Mammary epithelial cell (primary cell): Measurements from ENCODE around the gene SNX25.

ENCODE experiments used
- CTCF ChIP-seq, 2 donors: IDR thresholded peaks in 1 of 2; conservative IDR thresholded peaks in 1 of 2; 2 replicates each; pipeline ENCODE4 v1.5.1; 2011 to 2012; ENCODE audit warnings: inconsistent platforms in 2 of 2, low read length in 2 of 2, mild to moderate bottlenecking in 2 of 2, control low read depth in 1 of 2, low read depth in 1 of 2; ENCODE audit not compliant: insufficient read depth in 1 of 2; ENCODE audit errors: extremely low read depth in 1 of 2
- EZH2 ChIP-seq: IDR thresholded peaks from 2 replicates; pipeline ENCODE4 v1.6.1; 2012; ENCODE audit warnings: low read length, inconsistent platforms, borderline replicate concordance

DNA sequence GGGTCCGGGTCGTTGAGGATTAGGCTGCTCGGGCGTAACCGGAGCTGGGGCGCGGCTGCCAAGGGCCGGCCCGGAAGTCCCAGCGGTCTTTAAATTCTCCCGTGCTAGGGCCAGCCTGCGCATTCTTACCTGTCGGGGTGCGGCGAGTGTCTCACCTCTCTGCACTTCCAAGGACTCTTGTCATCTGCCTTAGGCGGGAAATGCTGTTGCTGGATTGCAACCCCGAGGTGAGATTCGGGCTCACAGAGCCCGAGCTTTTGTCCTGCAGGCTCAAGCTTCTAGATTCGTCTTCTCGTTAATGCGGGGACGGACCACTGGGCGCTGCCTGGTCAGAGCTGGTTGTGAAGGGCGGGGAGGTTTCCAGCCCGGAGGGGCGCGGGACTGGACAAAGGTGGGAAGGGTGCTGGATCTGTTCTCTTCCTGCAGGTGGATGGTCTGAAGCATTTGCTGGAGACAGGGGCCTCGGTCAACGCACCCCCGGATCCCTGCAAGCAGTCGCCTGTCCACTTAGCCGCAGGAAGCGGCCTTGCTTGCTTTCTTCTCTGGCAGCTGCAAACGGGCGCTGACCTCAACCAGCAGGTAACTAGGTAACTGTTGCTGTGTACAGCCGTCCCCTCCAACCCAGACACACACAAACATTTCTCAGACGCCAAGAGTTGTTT lies 187.5 kb downstream of the SNX25 start, which contains the start of gene ANKRD37:
- no peak for TF ChIP-seq CTCF (conservative IDR thresholded peaks at IDR 0.05 in 1 of 2, IDR thresholded peaks at IDR 0.05 in 1 of 2; ENCODE audit: extremely low read depth in 1 of 2, insufficient read depth in 1 of 2, low read depth in 1 of 2, low read length in 2 of 2)
- no peak for TF ChIP-seq EZH2
